K562 (cell line): ENCODE results near the gene NOX5. TPM values are rescaled to one million over a fixed set of nuclear protein-coding genes. Genes with fewer than 3 reads are reported as not detected.

Source experiments
- ATAC-seq: fragments of 200-7000 bp; cut with Tn5 transposase; 3 replicates; pipeline ENCODE4 v1.9.1; 2020; ENCODE audit warnings: moderate library complexity
- BruUV-seq: library from RNA; stranded (reverse); fragments of 400-500 nt; replicated peaks from 2 replicates; lab custom pipeline; 2021; lab: Mats Ljungman, UMichigan
- CTCF ChIA-PET: fragments of 300-600 bp; formaldehyde crosslinking; extraction: SDS; loops from one replicate; lab custom pipeline; 2021; ENCODE audit warnings: low intra/inter-chr PET ratio; lab: Yijun Ruan, JAX
- POLR2A ChIA-PET: fragments of 300-600, 350-650 bp; sonication (Branson Sonifier 250); formaldehyde crosslinking; extraction: SDS; loops from one replicate; lab custom pipeline; 2021; ENCODE audit warnings: antibody characterized with exemption, inconsistent platforms; lab: Yijun Ruan, JAX
- DNase-seq, 4 experiments: peaks; one replicate each; pipeline versions ENCODE4 v3.0.0 to v3.0.0-alpha.2; 2011 to 2018; ENCODE audit warnings: low spot score in 3 of 4, mixed read lengths in 3 of 4; ENCODE audit errors: extremely low read depth in 1 of 4
- FAIRE-seq: peaks from 2 replicates; lab custom pipeline; 2011; peaks lifted over from hg19 to GRCh38; lab: Jason Lieb, UNC
- H2AFZ ChIP-seq: 2 replicates; pipeline ENCODE4 v1.6.0; 2011; ENCODE audit warnings: low read depth, low read length, control low read depth, inconsistent platforms
- H3K27ac ChIP-seq: fragments of 200-600 bp; 3 replicates; pipeline ENCODE4 v1.8.0; 2011; ENCODE audit warnings: low read depth, mild to moderate bottlenecking, control low read depth, inconsistent platforms, low read length, moderate library complexity, mixed read lengths; ENCODE audit errors: extremely low read depth
- H3K27me3 ChIP-seq, 2 experiments: fragments of 300-600 bp in 1 of 2; 2 replicates in 1 of 2; 3 replicates in 1 of 2; pipeline versions ENCODE4 v1.6.0 to v1.8.0; 2011; ENCODE audit warnings: inconsistent platforms in 2 of 2, low read length in 2 of 2, mild to moderate bottlenecking in 1 of 2, mixed read lengths in 1 of 2, moderate library complexity in 1 of 2; ENCODE audit not compliant: control insufficient read depth in 2 of 2, insufficient read depth in 2 of 2
- H3K36me3 ChIP-seq: fragments of 300-600 bp; 3 replicates; pipeline ENCODE4 v1.8.0; 2011; ENCODE audit warnings: mild to moderate bottlenecking, low read length, inconsistent platforms; ENCODE audit not compliant: control insufficient read depth, insufficient read depth
- H3K4me1 ChIP-seq, 2 experiments: fragments of 200-600 bp in 1 of 2; replicated peaks in 1 of 2; 2 replicates in 1 of 2; 3 replicates in 1 of 2; pipeline versions ENCODE4 v1.5.1 to v1.8.0; 2011; ENCODE audit warnings: inconsistent platforms in 2 of 2, low read length in 2 of 2, mild to moderate bottlenecking in 1 of 2, mixed read lengths in 1 of 2, moderate library complexity in 1 of 2; ENCODE audit not compliant: control insufficient read depth in 2 of 2, insufficient read depth in 2 of 2
- H3K4me2 ChIP-seq: 2 replicates; pipeline ENCODE4 v1.6.1; 2011; ENCODE audit warnings: low read length, control low read depth, inconsistent platforms, mixed read lengths; ENCODE audit not compliant: insufficient read depth
- H3K4me3 ChIP-seq: fragments of 200-600 bp; sonication (generic), shearing (Covaris generic); 2 replicates; pipeline ENCODE4 v1.5.1; 2016; ENCODE audit warnings: control low read depth, inconsistent platforms
- H3K79me2 ChIP-seq: fragments of 200-600 bp; 3 replicates; pipeline ENCODE4 v1.8.0; 2011; ENCODE audit warnings: low read length, inconsistent platforms; ENCODE audit not compliant: control insufficient read depth, insufficient read depth
- H3K9ac ChIP-seq, 2 experiments: 2 replicates each; pipeline versions ENCODE4 v1.6.0 to v1.6.1; 2011; ENCODE audit warnings: low read depth in 2 of 2, low read length in 2 of 2, control low read depth in 1 of 2, inconsistent platforms in 1 of 2, mild to moderate bottlenecking in 1 of 2, mixed read lengths in 1 of 2; ENCODE audit not compliant: insufficient read depth in 1 of 2
- H3K9me1 ChIP-seq: one replicate; pipeline ENCODE4 v1.6.0; 2011; ENCODE audit warnings: inconsistent platforms, mild to moderate bottlenecking, low read length, moderate library complexity; ENCODE audit not compliant: control insufficient read depth, insufficient read depth
- H3K9me3 ChIP-seq: replicated peaks from 2 replicates; pipeline ENCODE4 v1.5.1; 2011; ENCODE audit warnings: low read depth, low read length, inconsistent platforms; ENCODE audit not compliant: control insufficient read depth, insufficient read depth
- H4K20me1 ChIP-seq: replicated peaks from 2 replicates; pipeline ENCODE4 v1.6.1; 2011; ENCODE audit warnings: low read length, inconsistent platforms, mixed read lengths; ENCODE audit not compliant: control insufficient read depth, insufficient read depth
- CXXC5 ChIP-seq: fragments of 250-450 bp; sonication (Bioruptor Pico); IDR thresholded peaks from 2 replicates; pipeline ENCODE4 v1.8.0; 2022; ENCODE audit warnings: inconsistent platforms, mild to moderate bottlenecking, moderate library complexity
- ELF1 ChIP-seq: fragments of 200-800 bp; sonication (Bioruptor generic); IDR thresholded peaks from 2 replicates; pipeline ENCODE4 v1.6.1; 2016; ENCODE audit warnings: missing genetic modification characterization, missing compliant biosample characterization
- RAD21 ChIP-seq, 2 experiments: fragments of 250-450 bp in 1 of 2; fragments of 450-650 bp in 1 of 2; sonication (Bioruptor Pico) in 1 of 2; formaldehyde crosslinking in 1 of 2; IDR thresholded peaks in 1 of 2; conservative IDR thresholded peaks in 1 of 2; 2 replicates each; pipeline versions ENCODE4 v1.4.0 to v1.8.0; 2020 to 2022; ENCODE audit warnings: mild to moderate bottlenecking in 2 of 2, moderate library complexity in 1 of 2
- RNF2 ChIP-seq: sonication (generic); IDR thresholded peaks from 2 replicates; pipeline ENCODE4 v1.6.1; 2016
- ZNF212 ChIP-seq: fragments of 450-650 bp; formaldehyde crosslinking; IDR thresholded peaks from 2 replicates; pipeline ENCODE4 v1.4.0; 2020; ENCODE audit warnings: mild to moderate bottlenecking
- WGBS: fragments of 100-300 bp; shearing (Covaris generic); methylation state at CpG from one replicate; pipeline ENCODE4 v1.1.6; 2016; ENCODE audit warnings: low coverage, mixed read lengths; ENCODE audit not compliant: insufficient coverage; ENCODE audit errors: missing lambda C conversion rate; 5-methylcytosine and 5-hydroxymethylcytosine counted together
- in situ Hi-C: fragments of 300-500 bp; cut with MboI; formaldehyde crosslinking; loops from 4 replicates; pipeline ENCODE4 v1.15.0; 2018; ENCODE audit warnings: inconsistent platforms, mixed read lengths
- intact Hi-C: fragments of 100-400 bp; cut with micrococcal nuclease; formaldehyde crosslinking; loops from 2 replicates; pipeline ENCODE4 v1.14.2; 2022
- polyA plus RNA-seq, 8 experiments: library from polyadenylated mRNA; depleted of rRNA in 4 of 8; stranded (reverse) in 5 of 8; unstranded in 3 of 8; fragments of >200 nt; fragmentation: Nextera tagmentation in 2 of 8; fragmentation: Illumina TruSeq in 1 of 8; extraction: Ambion mirVana in 2 of 8; extraction: Trizol in 1 of 8; gene quantifications; 2 replicates each; pipeline versions ENCODE4 v1.2.1 to v1.2.3, GENCODE V29; 2011 to 2014; ENCODE audit warnings: inconsistent platforms in 1 of 8, missing spikeins in 1 of 8
- total RNA-seq, 7 experiments: library from RNA; depleted of rRNA in 6 of 7; stranded (reverse); fragments of >200 nt in 6 of 7; fragmentation: Illumina TruSeq in 2 of 7; extraction: Trizol in 2 of 7; gene quantifications; 2 replicates each; pipeline versions ENCODE4 v1.2.1 to v1.2.3, GENCODE V29; 2011 to 2021; ENCODE audit warnings: low replicate concordance in 1 of 7

Gene NOX5
- total and polyA plus RNA-seq, 9 of the 15 experiments (the other 6 are each of a cell fraction or from before 2014, with no cell fraction given) = 0.01 TPM; not detected in 8

- FAIRE-seq (no peak), ATAC-seq (no peak), DNase-seq (peak in 1 of 4 experiments; percentile 11)
- ChIA-PET CTCF (no interaction called here), POLR2A (no interaction called here)
- TF ChIP-seq RNF2 = 0 out of 2 replicates have a peak, but pooled peaks have one; percentile 33
- no peak for TF ChIP-seq ZNF212 (CRISPR knock-in tag)
- TF ChIP-seq ELF1 = peak; percentile 39; the same call in 1 of the 2 replicates
- peak in 1 of 2 experiments; percentile 13; a peak in 2 of 4 replicates for TF ChIP-seq RAD21 (CRISPR knock-in tag; conservative IDR thresholded peaks at IDR 0.05 in 1 of 2, IDR thresholded peaks at IDR 0.05 in 1 of 2)
- 0 out of 2 replicates have a peak, but pooled peaks have one; percentile 20 for TF ChIP-seq CXXC5 (CRISPR knock-in tag)
- Histone ChIP-seq H3K9me3 (no peaks in the 10 kb centered on the region), H3K36me3 (no peaks in the 10 kb centered on the region), H3K9me1 (no peaks in the 10 kb centered on the region), H3K4me3 (peak overlapping the region; percentile 17; the same call in 1 of the 2 replicates), H3K4me1 (peaks cover 0 to 6% of the 10 kb centered on the region in 2 experiments; a peak in 1 of 5 replicates), H3K27ac (no peak overlapping the region), H3K79me2 (no peaks in the 10 kb centered on the region), H3K9ac (no peak overlapping the region), H3K27me3 (peaks cover 25% of the 10 kb centered on the region in 2 experiments), H4K20me1 (no peaks in the 10 kb centered on the region), H2AFZ (0 out of 2 replicates have a peak overlapping the region, but pooled peaks have one; percentile 24), H3K4me2 (peak overlapping the region; percentile 29; the same call in 1 of the 2 replicates)
- in situ Hi-C loops = no loop called here
- intact Hi-C loops = no loop called here
- BruUV-seq = no TSS peak
- WGBS = 9% methylated on average over 45 of the region's 45 CpGs
Measured at GRCh38 chr15:69074001-69074842, 59.7 kb downstream of the NOX5 start.
